Cardiac muscle cell (in vitro differentiated cells and primary cell): ENCODE measurements around the gene GALNS. TPM values are rescaled to one million over a fixed set of nuclear protein-coding genes. Genes with fewer than 3 reads are reported as not detected.

ENCODE experiments used
- DNase-seq, 2 donors: peaks; one replicate each; pipeline versions ENCODE4 v3.0.0 to v3.0.0-alpha.2; 2010 to 2017; ENCODE audit warnings: low read depth in 1 of 2, low spot score in 1 of 2
- H3K27ac ChIP-seq: fragments of 200-600 bp; sonication (generic); 2 replicates; pipeline ENCODE4 v1.5.1; 2016
- H3K27me3 ChIP-seq: fragments of 200-600 bp; sonication (generic); 2 replicates; pipeline ENCODE4 v1.6.0; 2016; ENCODE audit warnings: control low read depth
- H3K36me3 ChIP-seq: fragments of 200-600 bp; sonication (generic); 2 replicates; pipeline ENCODE4 v1.5.1; 2016; ENCODE audit warnings: control low read depth
- H3K4me1 ChIP-seq: fragments of 200-600 bp; sonication (generic); 2 replicates; pipeline ENCODE4 v1.8.1; 2017; ENCODE audit warnings: low read depth, mild to moderate bottlenecking, mixed run types
- H3K4me3 ChIP-seq: fragments of 200-600 bp; sonication (generic); 2 replicates; pipeline ENCODE4 v1.5.1; 2016; ENCODE audit warnings: mild to moderate bottlenecking
- H3K9me3 ChIP-seq: fragments of 200-600 bp; sonication (generic); 2 replicates; pipeline ENCODE4 v1.5.1; 2017; ENCODE audit warnings: low read depth, mild to moderate bottlenecking, control low read depth
- CTCF ChIP-seq: IDR thresholded peaks from 2 replicates; pipeline ENCODE4 v1.5.1; 2012; ENCODE audit warnings: low read depth, mild to moderate bottlenecking, low read length
- polyA plus RNA-seq: library from polyadenylated mRNA; unstranded; fragments of >200 nt; fragmentation: Nextera tagmentation; extraction: Ambion mirVana; gene quantifications from 2 replicates; pipeline ENCODE4 v1.2.1, GENCODE V29; 2016
- total RNA-seq: library from RNA; depleted of rRNA; stranded (reverse); fragments of >200 nt; gene quantifications from 2 replicates; pipeline ENCODE4 v1.2.3, GENCODE V29; 2016

The GALNS gene
- total and polyA plus RNA-seq, 2 experiments from 2014 or later = 28.3 to 31.0 TPM

GRCh38 chr16:88865742-88866141 lies 9.0 kb upstream of the GALNS start:
- no peaks in the 10 kb centered on the region for H3K9me3 ChIP-seq
- H3K4me3 ChIP-seq = no peak overlapping the region
- no peaks in the 10 kb centered on the region for H3K4me1 ChIP-seq
- H3K27me3 ChIP-seq = no peaks in the 10 kb centered on the region
- no peak for TF ChIP-seq CTCF
- no peak overlapping the region for H3K27ac ChIP-seq
- no peak for DNase-seq
- H3K36me3 ChIP-seq = no peaks in the 10 kb centered on the region

GRCh38 chr16:88865310-88865709 lies 8.6 kb upstream of the GALNS start:
- no peak overlapping the region for H3K27ac ChIP-seq

GRCh38 chr16:88864521-88864920 lies 7.8 kb upstream of the GALNS start:
- Histone ChIP-seq H3K27ac (no peak overlapping the region), H3K9me3 (no peaks in the 10 kb centered on the region), H3K4me3 (no peak overlapping the region), H3K4me1 (no peaks in the 10 kb centered on the region), H3K27me3 (no peaks in the 10 kb centered on the region), H3K36me3 (peaks cover 1% of the 10 kb centered on the region)
- DNase-seq = no peak
- TF ChIP-seq CTCF = no peak

More at GRCh38 chr16:88865310-88865709, 8.6 kb upstream of the GALNS start:
- Histone ChIP-seq H3K4me1 (no peaks in the 10 kb centered on the region), H3K27me3 (no peaks in the 10 kb centered on the region), H3K36me3 (no peaks in the 10 kb centered on the region), H3K9me3 (no peaks in the 10 kb centered on the region), H3K4me3 (no peak overlapping the region)
- TF ChIP-seq CTCF = no peak
- no peak for DNase-seq

GRCh38 chr16:88864099-88864498 lies 7.4 kb upstream of the GALNS start:
- TF ChIP-seq CTCF = no peak
- H3K27me3 ChIP-seq = no peaks in the 10 kb centered on the region
- H3K4me3 ChIP-seq = no peak overlapping the region

GRCh38 chr16:88863426-88863825 lies 6.7 kb upstream of the GALNS start:
- TF ChIP-seq CTCF = no peak
- no peaks in the 10 kb centered on the region for H3K9me3 ChIP-seq
- no peak for DNase-seq
- no peak overlapping the region for H3K27ac ChIP-seq
- H3K4me1 ChIP-seq = no peaks in the 10 kb centered on the region
- no peaks in the 10 kb centered on the region for H3K27me3 ChIP-seq
- no peak overlapping the region for H3K4me3 ChIP-seq
- peaks cover 4% of the 10 kb centered on the region for H3K36me3 ChIP-seq

More at GRCh38 chr16:88864099-88864498, 7.4 kb upstream of the GALNS start:
- peaks cover 4% of the 10 kb centered on the region for H3K36me3 ChIP-seq
- H3K9me3 ChIP-seq = no peaks in the 10 kb centered on the region
- no peaks in the 10 kb centered on the region for H3K4me1 ChIP-seq
- DNase-seq = no peak
- H3K27ac ChIP-seq = no peak overlapping the region

- Histone ChIP-seq H3K4me1 (no peaks in the 10 kb centered on the region), H3K36me3 (peaks cover 4% of the 10 kb centered on the region), H3K27me3 (no peaks in the 10 kb centered on the region), H3K9me3 (no peaks in the 10 kb centered on the region), H3K27ac (no peak overlapping the region), H3K4me3 (no peak overlapping the region)
- no peak for TF ChIP-seq CTCF
- DNase-seq = no peak
Observed at GRCh38 chr16:88862968-88863367, 6.2 kb upstream of the GALNS start.
